Islet precursor cell (in vitro differentiated cells): ENCODE data around the gene OR3A3.
A peak's percentile ranks its signal among the peaks of the same experiment; 100 is the strongest.
"Not testable (repeated sequence)": the region's sequence is repeated elsewhere in the genome, so short reads cannot be mapped to it uniquely, and the experiment has no call there.

ENCODE experiments used
- DNase-seq: peaks from one replicate; pipeline ENCODE4 v3.0.0-alpha.2; 2018

Gene OR3A3

DNA sequence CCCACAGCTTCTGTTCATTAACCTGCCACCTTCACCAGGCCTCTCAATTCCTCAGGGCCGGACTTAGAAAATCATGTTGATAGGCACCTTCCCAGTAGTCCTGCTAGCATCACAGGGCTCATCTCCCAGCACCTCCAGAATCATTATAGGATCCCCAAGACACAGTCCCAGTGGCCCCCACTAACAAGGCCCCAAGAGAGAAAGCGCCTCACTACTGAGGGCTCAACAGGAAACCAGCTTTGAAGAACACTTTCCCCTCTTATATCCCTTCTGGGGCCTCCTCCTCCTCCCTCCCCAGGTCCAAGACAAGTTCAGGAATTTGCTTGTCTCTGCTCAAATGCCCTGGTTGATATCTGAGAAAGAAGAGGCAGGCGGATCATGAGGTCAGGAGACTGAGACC, at the start of gene OR3A3:
TSS of gene OR3A3 (plus strand) at position 301 of the 400 bp plus-strand sequence.
- no peak for DNase-seq

DNA sequence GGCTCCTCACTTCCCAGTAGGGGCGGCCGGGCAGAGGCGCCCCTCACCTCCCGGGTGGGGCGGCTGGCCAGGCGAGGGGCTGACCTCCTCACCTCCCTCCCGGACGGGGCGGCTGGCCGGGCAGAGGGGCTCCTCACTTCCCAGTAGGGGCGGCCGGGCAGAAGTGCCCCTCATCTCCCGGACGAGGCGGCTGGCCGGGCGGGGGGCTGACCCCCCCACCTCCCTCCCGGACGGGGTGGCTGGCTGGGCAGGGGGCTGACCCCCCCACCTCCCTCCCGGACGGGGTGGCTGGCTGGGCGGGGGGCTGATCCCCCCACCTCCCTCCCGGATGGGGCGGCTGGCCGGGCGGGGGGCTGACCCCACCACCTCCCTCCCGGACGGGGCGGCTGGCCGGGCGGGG, 40.0 kb upstream of the OR3A3 start:
- DNase-seq, result not testable (repeated sequence)

DNA sequence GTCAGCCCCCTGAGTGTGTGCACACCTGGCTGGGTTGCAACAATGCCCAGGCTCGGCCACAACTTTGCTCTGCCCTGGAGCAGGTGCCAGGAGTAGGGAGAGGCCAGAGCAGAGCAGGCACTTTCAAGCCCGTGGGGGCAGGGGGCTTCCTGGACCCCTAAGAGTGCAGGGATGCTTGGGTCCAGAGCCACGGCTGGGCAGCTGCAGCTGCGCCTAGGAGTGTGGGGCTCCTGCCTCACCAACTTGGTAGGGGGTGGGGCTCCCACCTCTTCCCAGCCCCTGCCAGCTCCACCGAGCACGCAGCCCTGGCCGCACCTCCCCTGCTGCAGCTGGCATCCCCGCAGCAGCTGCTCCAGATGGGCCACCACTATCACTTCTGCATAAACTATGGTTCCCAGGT, 32.8 kb upstream of the OR3A3 start:
- DNase-seq, result no peak

DNA sequence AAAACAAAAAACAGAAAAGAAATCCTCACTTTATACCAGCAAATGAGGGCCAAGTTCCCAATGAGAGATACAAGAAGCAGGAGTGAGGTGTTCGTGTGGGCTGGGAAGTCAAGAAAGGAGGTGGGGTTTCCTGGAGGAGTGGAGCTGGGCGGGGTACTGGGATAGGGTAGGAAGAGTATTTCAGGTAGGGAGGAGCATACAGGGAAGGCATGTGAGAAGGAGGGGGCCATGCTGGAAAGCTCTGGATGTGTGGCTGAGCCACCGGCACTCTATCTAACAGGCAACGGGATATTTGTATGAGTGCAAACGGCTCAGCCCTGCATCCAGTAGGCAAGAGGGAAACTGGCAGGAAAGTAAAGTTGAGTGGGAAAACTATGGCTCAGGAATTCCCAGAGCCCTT, 29.2 kb upstream of the OR3A3 start:
- DNase-seq, result no peak

DNA sequence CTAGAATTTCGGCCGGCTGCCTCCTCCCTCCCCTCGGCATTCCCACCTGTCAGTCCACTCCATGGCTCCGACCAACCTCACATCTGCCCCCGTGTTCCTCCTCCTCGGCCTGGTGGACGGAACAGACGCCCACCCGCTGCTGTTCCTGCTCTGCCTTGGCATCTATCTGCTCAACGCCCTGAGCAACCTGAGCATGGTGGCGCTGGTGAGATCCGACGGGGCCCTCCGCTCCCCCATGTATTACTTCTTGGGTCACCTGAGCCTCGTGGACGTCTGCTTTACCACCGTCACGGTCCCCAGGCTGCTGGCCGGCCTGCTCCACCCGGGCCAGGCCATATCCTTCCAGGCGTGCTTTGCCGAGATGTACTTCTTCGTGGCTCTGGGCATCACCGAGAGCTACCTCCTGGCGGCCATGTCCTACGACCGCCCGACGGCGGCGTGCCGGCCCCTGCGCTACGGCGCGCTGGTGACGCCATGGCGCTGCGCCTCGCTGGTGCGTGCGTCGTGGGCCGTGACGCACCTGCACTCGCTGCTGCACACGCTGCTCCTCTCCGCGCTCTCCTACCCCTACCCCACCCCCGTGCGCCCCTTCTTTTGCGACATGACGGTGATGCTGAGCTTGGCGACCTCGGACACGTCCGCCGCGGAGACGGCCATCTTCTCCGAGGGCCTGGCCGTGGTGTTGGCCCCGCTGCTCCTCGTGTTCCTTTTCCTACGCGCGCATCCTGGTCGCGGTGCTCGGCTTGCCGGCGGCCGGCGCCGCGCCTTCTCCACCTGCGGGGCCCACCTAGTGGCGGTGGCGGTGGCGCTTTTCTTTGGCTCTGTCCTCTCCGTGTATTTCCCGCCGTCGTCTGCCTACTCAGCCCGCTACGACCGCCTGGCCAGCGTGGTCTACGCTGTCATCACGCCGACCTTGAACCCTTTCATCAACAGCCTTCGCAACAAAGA, 25.0 kb upstream of the OR3A3 start, which contains the start of gene OR3A2:
TSS of gene OR3A2 (minus strand) at position 440 of the 948 bp plus-strand sequence.
- no peak for DNase-seq

DNA sequence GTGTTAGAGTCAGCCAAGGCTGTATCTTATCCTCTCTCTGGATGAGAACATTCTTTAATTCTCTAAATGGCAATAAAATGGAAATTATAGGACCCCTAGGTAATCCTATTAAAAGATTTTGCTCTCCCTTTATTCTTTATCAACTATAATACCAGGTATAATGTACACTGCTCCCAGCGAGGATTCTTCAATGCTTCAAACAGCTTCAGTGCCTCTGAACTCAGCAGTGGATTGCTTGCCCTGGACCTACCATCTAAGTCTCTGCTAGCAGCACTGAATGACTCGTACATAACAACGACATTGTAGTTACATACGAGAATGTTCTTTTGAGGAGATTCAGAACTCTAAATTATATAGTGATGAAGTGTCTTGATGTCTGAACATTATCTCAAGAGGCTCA, 21.4 kb upstream of the OR3A3 start:
- DNase-seq, result no peak

DNA sequence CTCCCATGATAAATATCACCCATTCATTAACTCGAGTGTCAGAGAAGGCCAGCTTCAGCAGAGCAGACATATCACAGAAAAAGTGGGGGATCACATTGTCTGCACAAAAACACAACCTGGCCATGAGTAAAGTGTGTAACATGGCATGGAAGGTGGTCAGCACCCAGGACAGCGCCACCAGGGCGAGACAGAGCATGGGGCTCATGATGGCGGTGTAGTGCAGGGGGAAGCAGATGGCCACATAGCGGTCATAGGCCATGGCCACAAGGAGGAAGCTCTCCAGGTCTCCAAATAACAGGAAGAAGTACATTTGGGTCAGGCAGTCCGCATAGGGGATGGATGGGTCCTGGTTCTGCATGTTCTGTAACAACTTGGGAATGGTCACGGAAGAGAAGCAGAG, 13.4 kb upstream of the OR3A3 start:
- not testable (repeated sequence) for DNase-seq

DNA sequence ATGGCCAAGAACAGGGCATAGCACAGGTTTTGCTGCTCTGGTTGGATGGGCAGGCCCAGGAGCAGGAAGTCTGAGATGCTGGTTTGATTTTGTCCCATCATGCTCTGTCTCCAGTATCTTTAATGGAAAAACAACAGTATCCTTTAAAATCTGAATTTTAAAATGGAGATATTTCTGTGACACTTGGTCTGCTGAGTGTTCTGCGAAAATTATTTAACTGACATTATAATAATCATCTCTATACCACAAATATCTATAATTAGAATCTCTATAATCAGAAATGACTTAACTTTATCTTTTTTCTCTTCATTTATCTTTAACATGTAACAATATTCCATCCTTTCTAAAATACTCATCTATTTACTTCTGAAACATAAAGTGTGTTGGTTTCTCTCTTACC, 12.9 kb upstream of the OR3A3 start, which contains the start of gene OR1E1:
TSS of gene OR1E1 (minus strand) at position 101 of the 400 bp plus-strand sequence. CDS start at position 101, 0 bp downstream.
- no peak for DNase-seq

DNA sequence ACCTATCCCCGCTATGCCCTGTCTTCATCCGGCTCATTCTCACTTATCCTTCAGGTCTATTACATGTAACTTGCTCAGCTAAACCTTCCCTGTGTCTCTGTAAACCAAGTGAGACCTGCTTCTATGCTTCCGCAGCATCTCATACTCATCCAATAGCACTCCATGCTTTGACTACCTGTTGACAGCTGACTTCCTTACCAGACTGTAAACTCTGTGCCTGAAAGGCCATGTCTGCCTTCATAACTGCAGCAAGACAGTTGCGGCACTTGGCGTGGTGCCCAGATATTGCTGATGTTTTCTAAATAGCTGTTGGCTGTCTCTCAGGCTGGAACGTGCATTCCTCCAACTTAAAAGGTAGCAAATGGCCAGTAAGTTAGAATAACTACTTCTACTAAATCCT, 11.1 kb upstream of the OR3A3 start:
- DNase-seq, result no peak

DNA sequence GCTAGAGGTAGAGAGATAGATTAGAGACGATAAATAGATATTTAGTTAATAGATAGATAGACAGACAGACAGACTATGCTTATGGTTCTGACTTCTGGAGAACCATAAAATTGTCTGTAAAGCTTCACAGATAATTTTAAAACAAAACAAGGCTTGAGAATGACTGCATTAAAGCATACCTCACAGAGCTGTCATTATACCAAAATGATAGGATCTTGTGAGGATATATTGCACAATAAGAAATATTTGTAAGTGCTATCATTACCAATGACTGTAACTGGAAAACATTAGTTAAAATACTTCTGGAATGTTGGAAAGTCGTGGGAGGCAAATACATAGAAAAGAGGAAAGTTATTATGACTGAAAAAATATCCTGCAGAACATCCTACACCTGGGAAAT, 9.4 kb upstream of the OR3A3 start:
- DNase-seq, result no peak

DNA sequence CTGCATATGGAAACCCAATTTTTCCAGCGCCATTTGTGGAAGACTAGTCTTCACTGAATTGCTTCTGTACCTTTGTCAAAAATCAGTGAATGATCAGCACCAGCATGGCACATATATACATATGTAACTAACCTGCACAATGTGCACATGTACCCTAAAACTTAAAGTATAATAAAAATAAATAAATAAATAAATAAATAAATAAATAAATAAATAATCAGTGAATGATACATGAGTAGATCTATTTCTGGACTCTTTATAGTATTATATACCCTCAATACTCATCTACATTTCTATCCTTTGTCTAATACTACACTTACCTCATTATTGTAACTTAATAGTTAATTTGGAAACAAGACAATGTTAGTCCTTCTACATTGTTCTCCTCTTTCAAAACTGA, 7.3 kb upstream of the OR3A3 start:
- not testable (repeated sequence) for DNase-seq

DNA sequence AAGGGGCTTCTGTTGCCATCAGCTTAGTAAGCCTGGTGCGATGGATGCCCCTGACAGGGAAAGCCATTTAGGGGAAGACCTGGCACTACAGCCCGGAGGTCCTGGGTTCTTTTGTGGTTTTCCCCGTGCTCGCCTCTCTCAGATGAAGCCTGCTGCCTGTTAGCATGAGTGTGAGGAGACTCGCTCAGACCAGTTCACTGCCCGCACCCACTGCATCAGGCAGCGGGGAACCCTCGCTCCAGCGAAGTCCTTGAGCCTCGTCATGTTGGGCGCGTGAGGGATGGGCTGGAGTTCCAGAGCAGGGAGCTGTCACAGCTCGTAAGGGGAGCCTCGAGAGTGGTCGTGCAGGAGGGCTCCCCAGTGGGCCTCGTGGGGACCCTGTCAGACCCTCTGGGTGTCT, 1.0 kb downstream of the OR3A3 start:
- DNase-seq, result not testable (repeated sequence)

DNA sequence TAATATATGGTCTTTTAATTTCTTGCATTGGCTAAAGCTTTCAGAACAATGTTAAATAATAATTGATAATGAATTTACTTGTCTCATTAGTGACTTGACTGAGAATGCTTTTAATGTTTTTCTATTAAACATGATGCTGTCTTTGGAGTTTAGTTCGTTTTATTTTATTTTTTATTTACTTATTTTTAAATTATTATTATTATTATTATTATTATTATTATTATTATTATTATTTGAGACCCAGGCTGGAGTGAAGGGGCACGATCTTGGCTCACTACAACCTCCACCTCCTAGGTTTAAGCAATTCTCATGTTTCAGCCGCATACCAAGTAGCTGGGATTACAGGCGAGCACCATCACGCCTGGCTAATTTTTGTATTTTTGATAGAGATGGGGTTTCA, 4.4 kb downstream of the OR3A3 start:
- DNase-seq, result no peak

DNA sequence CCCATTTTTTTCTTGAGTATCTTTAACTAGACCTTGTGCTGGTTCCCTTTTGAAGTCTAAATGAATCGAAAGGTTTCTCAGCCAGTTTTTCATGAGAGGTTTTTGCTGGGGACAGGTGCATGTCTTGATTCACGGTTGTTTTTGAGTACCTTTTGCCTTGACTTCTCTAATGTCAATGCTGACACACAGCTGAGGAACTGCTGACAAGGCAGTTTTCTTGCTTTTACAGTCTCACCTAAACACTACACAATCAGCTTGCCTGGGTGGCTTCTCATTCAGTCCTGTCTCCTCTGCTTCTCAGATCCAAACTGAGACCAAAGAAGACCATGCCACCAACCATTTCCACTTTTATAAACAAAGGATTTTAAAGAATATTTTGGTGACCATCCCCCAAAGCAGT, 7.1 kb downstream of the OR3A3 start:
- no peak for DNase-seq

DNA sequence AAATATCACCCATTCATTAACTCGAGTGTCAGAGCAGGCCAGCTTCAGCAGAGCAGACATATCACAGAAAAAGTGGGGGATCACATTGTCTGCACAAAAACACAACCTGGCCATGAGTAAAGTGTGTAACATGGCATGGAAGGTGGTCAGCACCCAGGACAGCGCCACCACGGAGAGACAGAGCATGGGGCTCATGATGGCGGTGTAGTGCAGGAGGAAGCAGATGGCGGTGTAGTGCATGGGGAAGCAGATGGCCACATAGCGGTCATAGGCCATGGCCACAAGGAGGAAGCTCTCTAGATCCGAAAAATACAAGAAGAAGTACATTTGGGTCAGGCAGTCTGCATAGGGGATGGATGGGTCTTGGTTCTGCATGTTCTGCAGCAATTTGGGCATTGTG, 22.0 kb downstream of the OR3A3 start:
- DNase-seq, result peak; percentile 66

DNA sequence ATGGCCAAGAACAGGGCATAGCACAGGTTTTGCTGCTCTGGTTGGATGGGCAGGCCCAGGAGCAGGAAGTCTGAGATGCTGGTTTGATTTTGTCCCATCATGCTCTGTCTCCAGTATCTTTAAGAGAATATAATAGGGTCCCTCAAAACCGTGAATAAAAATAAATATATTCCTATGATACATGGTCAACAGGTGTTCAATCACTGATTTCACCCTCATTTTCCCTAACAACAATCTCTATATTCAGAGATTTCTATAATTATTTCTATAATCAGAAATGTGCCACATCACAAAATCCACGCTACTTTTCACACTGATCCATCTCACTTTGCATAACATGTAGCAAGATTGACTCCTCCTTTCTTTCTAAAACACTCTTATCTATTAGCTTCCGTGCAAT, 22.6 kb downstream of the OR3A3 start, which contains the start of gene OR1E2:
TSS of gene OR1E2 (minus strand) at position 101 of the 400 bp plus-strand sequence. CDS start at position 101, 0 bp downstream.
- no peak for DNase-seq

DNA sequence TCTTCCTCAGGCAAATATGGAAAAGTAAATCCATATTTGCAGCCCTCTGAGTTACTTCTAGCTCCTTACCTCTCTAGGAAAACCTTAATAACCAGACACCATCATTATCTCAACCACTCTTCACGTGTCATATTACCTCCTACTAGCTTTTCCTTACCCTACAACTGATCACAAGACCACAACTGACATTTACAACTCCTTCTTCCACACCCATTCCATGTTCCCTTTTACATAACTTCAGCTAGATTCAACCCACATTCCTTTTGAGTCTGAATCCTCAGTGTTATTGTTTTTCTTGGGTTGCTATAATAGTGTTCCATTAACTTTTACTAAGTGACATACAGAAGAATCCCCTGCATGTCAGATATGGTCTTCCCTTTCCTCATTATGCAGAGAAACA, 27.2 kb downstream of the OR3A3 start:
- no peak for DNase-seq

DNA sequence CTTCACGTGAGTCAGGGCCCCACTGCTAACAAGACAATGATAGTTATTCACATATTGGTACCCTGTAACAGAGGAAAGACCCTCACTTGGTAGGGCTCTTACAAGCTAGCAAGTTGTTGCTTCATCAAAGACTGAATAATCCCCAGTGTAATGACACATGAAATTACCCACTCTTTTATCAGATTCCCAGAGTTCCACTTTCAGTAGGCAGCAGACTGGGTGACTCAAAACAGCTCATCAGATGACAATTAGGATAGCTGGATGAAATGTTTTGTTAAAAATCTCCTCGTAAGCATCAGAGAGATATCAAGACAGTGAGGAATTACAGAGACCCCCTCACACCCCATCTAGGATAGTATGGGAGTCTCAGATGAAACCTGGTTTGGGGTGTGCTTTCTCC, 29.3 kb downstream of the OR3A3 start:
- DNase-seq, result no peak

DNA sequence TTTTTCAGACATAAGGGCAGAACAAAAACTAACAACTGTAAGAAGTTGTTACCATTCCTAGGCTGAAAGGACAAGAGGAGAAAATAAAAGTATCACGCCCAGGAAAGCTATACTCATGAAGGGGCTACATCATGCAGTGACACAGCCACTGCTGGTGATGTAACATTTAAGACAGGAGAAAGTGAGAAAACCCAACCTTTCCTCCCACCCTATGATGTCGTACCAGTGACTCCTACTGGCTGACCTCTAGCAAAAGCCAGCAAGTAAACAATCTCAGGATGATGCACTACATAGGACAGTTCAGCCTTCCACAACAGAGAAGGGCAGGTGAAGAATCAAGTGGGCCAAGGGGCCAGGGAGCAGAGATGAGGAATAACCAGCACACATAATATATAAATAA, 36.5 kb downstream of the OR3A3 start:
- peak; percentile 73 for DNase-seq

DNA sequence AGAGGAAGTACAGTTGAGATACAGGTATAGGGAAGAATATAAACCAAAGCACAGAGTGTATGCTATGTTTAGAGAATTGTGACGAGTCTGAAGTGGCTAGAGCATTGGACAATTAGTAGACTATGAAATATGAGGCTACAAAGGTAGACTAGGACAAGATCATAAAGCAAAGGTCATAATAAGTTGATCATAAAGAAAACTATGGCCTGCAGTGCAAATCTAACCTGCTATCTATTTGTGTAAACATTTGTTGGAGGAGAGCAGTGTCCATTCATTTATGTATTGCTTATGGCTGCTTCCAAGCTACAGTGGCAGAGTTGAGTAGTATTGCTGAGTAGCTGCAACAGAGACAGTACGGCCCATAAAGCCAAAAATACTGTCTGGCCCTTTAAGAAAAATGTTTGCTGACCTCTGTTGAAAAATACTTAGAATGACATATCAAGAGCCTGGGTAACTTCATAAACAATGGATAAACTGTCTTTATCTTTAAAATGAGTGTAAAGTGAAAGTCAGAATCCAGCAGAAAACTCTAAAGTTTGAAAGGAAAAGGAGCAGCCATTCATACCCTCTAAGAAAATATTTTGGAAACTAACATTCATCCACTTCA, 37.0 kb downstream of the OR3A3 start:
- DNase-seq, result no peak

DNA sequence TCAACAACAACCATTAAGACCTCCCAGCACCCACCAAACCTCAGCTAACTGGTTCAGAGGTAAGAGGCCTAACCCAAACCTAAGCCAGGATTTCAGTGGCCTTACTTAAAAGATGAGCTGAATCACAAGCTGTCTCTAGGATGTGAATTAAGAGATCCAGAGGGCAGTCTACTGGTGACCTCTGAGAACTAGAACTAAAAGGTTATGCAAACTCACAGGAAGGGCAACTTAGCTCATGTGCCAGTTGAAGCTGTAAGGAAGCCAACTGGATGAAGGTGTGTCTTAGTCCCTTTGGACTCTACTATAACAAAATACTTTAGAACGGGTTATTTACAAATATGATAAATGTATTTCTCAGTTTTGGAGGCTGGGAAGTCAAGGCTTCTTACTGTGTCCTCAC, 55.2 kb downstream of the OR3A3 start:
- not testable (repeated sequence) for DNase-seq

DNA sequence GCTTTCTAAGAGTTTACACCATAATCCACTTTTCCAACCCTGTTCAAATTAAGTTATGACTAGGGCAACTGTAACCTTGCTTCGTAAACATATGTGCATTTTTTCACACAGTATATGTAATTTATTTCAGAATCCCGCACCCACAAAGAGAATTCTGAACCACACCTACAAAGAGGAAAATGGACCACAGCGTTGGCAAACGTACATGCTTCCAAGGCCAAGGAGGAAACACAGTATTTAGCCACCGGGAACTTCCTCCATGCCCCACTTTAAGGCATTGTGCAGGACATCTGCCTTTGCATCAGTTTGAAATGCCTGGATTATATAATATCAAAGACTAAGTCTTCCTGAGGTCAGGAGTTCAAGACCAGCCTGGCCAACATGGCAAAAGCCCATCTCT, 58.4 kb downstream of the OR3A3 start:
- DNase-seq, result no peak

DNA sequence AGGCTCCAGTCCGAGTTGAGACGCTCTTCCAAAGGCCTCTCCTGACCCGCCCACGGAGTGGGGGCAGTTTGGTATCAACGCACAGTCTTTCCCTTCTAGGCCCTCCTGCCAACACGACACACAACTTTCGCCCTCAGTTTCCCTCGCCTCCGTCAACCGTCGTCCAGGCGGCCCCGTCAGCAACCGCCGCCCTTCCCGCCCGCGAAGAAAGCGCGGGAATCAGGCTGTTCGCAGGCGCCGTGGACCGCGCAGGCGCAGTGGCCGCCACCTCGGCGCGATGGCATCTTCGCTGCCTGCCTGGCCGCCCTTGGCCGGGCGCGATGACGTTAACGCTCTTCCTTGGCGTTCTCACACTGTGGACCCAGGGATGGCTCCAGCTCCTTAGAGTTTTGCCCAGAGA, 60.4 kb downstream of the OR3A3 start, which contains the start of gene SPATA22:
TSS of gene SPATA22 (minus strand) at position 221 of the 400 bp plus-strand sequence. CDS start 2,494 bp downstream, outside the sequence.
- DNase-seq, result no peak

DNA sequence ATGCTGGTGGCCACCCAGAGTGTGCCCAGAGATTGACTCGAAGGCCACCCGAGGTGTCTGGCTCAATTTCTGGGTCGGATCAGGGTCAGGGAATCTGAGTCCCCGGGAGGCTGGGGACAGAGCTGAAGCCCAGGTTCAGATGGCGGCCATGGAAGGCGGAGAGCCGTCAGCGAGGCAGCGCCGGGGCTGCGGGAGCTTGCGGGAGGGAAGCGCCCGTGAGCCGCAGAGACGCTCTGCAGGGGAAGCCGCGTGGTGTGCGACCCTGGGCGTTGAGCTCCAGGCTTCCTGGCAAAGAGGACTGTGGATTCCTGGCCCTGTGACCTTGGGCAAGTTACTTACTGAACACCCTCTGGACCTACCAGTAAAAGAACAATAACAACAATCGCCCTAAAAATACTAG, 61.0 kb downstream of the OR3A3 start:
- no peak for DNase-seq
